HG03280 (cell line): Measurements from ENCODE around the gene ZFP36.

Source experiments
- ATAC-seq: cut with Tn5 transposase; IDR thresholded peaks from one replicate; pipeline ENCODE4 v1.9.1; 2021; ENCODE audit warnings: mild to moderate bottlenecking, moderate library complexity; ENCODE audit not compliant: unreplicated experiment

The ZFP36 gene

GRCh38 chr19:39403331-39404312 is 3.0 kb upstream of the ZFP36 start:
- ATAC-seq = peak; percentile 24

DNA sequence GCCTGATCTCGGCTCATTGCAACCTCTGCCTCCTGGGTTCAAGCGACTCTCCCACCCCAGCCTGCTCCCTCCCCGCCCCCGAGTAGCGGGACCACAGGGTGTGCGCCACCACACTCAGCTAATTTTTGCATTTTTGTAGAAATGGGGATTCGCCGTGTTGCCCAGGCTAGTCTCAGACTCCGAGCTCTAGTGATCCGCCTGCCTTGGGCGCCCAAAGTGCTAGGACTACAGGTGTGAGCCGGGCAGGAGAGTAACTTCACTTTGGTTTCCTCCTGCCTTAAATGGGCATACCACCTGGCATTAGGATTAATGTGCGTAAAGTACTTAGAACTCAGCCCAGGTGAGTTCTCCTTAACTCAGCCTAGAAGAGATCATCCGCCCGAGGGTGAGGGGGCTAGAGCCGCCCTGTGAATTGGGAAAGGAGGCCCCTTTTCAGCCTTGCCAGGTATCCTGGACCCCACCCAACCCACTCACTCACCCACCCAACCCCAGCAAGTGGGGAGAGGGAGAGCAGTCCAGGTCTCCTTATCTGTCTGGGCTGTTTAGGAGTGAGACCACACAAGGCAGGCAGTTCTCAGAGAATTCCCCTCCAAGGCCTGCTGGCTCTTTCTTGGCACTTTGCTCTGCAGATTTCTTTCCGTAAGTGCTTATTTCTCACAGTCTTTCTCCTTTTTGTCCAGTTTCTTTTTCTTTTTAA is 1.2 kb upstream of the ZFP36 start:
- ATAC-seq = no peak

DNA sequence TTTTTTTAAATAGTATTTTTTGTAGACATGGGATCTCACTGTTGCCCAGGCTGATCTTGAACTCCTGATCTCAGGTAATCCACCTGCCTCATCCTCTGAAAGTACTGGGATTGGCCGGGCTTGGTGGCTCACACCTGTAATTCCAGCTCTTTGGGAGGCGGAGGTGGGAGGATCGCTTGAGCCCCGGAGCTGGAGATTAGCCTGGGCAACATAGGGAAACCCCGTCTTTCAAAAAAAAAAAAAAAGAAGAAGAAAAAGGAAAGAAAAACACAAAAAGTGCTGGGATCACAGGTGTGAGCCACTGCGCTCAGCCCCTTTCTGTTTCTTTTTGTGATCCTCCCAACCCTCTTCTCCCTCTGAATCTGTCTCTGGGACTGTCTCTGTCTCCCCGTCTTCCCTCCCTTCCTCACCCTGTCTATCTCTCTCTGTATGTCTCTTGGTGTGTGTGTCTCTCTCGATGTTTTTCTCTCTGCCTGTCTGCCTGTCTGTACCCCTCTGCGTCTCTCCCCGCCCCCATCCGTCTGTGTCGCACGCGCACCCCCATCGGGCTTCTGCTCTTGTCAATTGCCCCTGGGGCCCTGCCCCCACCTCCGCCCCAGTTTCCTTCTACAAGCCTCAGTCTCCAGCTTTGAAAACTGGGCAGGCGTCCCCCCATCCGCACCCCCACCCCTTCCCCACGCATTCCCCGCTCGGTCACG is 540 bp upstream of the ZFP36 start:
- ATAC-seq = no peak

DNA sequence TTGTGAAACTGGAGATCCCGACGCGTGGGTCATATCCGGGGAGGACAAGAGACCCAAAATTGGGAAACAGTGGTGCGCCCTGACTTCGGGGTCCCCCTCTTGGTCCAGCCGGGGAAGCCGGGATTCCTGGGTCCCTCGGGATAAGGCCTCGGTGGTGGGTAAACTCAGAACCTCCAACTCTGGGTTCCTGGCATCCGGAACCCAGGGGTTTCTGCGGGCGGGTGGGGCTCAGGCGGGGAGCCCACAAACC is 688 bp downstream of the ZFP36 start:
- no peak for ATAC-seq

GRCh38 chr19:39407660-39408391 is 1.2 kb downstream of the ZFP36 start:
- no peak for ATAC-seq

DNA sequence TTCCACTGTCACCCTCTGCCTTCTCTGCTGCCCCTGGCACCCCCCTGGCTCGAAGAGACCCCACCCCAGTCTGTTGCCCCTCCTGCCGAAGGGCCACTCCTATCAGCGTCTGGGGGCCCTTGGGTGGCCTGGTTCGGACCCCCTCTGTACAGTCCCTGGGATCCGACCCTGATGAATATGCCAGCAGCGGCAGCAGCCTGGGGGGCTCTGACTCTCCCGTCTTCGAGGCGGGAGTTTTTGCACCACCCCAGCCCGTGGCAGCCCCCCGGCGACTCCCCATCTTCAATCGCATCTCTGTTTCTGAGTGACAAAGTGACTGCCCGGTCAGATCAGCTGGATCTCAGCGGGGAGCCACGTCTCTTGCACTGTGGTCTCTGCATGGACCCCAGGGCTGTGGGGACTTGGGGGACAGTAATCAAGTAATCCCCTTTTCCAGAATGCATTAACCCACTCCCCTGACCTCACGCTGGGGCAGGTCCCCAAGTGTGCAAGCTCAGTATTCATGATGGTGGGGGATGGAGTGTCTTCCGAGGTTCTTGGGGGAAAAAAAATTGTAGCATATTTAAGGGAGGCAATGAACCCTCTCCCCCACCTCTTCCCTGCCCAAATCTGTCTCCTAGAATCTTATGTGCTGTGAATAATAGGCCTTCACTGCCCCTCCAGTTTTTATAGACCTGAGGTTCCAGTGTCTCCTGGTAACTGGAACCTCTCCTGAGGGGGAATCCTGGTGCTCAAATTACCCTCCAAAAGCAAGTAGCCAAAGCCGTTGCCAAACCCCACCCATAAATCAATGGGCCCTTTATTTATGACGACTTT is 2.0 kb downstream of the ZFP36 start:
- ATAC-seq = no peak

- peak; percentile 6 for ATAC-seq
Observed at GRCh38 chr19:39409208-39410016, 2.8 kb downstream of the ZFP36 start.

GRCh38 chr19:39410017-39410830 is 3.6 kb downstream of the ZFP36 start:
- peak; percentile 13 for ATAC-seq

DNA sequence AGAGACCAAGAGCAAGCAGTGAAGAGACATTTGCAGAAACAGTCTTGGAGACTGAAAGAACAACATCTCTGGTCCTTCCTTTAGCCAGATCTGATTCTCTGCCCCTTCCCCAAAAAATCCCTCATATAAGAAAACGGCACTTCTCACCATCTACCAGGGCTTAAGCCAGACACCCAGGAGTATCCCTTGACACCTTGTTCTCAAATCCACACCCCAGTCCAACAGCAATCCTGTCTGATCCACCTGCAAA is 4.1 kb downstream of the ZFP36 start:
- ATAC-seq = no peak

DNA sequence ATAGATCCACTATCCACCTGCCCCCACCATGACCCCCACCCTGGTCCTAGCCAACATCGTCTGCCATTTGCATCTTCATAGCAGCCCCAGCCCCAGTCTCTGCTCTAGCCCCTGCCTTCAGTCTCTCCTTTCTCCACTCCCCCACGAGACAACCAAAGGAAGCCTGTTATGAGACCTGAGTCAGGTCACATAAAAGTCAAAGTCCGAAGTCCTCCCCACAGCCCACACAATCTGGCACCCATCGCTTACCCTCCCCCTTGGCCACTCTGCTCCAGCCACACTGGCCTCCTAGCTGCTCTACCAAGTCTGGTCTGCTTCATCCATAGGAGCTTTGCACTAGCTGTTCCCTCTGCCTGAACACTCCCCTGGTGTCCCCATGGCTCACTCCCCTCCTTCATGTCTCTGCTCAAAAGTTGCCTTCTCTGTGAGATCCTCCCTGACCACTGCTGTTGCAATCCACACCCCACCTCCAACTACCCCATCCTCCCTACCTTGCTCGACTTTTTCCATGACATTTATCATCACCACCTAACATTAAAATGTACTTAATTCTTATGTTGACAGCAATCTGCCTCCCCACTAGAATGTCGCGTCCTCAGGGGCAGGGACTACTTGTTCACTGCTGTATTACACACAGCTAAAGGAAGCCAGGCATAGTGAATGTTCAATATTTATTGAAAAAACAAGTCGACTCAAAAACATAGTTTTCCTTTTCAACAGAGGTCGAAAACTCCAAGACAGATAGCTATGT is 4.6 kb downstream of the ZFP36 start:
- no peak for ATAC-seq

GRCh38 chr19:39411832-39412099 is 5.1 kb downstream of the ZFP36 start:
- peak; percentile 22 for ATAC-seq

DNA sequence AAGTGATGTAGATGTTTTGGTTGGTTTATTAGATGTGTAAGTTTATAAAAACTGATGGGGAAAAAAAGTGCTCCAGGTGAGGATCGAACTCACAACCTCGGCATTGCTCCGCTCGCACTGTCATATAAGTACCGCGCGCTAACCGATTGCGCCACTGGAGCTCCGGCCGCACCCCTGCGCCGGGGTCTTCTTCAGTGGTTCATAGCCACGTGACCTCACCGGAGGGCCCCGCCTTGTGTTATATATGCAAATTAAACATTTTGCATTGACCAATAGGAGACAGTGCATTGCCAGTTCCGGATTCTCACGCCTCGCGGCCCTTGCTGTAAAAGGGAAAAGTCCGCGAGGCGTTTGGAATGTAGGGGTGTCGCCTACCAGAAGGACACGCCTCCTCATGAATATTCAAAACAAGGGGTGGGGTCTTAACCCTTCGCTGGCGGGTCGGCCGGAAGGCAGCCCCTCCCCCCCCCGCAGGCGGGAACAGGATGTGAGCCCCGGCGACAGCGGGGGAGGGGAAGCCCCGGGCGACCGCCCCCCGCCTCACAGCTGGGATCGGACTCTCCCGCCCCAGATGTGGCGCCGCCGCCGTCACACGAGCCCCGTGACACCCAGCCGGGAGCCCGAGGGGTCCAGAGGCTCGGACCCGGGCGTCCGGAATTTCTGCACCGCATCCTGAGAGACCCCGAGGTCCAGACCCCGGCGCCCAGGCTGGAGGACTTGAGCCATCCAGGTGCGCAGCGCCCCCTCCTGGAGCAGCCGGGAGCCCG is 5.6 kb downstream of the ZFP36 start, which contains the start of gene PLEKHG2:
PLEKHG2 (plus strand) TSS at position 570 of the 767 bp plus-strand sequence. CDS start 1,418 bp downstream, outside the sequence.
- ATAC-seq = peak; percentile 55

- ATAC-seq = no peak
Observed at GRCh38 chr19:39412867-39413271, 6.2 kb downstream of the ZFP36 start.

DNA sequence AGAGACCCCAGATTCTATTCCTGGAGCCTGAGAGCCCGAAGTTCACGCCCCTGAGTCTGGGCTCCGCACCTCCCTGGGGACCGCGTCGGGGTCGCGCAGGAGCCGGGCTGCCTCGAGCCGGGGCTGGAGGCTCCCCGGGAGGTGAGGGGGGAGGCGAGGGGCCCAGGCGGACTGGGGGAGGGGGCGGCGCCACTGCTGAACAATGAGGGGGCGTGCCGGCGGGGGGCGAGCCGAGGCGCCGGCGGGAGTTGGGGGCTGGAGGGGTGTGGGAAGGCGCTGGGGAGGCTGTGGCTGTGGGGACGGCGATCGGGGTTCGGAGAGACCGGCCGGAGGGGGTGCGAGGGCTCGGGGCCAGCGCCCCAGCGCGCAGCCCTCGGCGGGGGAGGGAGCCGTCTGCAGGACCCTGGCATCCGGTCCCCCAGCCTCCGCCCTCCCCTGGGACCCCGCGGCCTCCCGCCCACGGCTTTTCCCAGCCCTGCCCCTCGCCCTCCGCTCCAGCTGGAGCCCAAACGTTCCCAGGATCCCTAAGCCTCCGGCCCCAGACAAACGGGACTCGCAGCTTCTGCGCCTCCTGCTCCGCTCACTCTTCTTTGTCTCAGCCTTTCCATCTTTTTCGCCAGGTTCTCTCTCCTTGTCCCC is 6.7 kb downstream of the ZFP36 start:
- ATAC-seq = no peak

GRCh38 chr19:39413911-39414608 is 7.4 kb downstream of the ZFP36 start:
- no peak for ATAC-seq
